Measurements from ENCODE around the gene NUP153.

DNA sequence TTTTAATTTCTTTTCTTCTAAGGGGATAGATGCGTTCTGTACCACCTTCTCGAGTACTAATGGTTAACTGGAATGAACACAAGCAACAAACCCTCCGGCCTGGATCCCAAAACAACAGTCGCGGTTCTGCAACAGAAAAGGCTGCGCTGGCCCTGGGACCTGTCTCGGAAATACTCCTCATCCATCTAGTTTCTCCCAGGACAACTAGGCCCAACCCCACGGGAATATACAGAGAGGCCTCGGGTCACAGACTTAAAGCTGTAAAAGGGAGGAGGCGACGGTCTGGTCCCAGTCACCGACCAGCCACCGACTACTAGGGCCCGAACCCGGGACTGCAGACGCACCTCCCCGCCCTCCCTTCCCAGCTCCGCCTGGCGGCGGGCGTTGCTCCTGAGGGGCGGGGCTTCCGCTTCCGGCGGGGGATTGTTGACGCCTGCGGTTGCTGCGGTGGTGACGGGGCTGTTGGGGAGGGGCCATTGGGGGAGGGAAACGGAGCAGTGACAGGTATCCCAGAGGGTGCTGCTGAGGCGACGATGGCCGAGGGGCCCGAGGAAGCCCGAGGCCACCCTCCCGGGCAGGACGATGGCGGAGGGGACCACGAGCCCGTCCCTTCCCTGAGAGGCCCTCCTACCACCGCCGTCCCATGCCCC, 106.7 kb downstream of the NUP153 start, which contains the start of gene FAM8A1:
- TF ChIP-seq, protein P1, sequence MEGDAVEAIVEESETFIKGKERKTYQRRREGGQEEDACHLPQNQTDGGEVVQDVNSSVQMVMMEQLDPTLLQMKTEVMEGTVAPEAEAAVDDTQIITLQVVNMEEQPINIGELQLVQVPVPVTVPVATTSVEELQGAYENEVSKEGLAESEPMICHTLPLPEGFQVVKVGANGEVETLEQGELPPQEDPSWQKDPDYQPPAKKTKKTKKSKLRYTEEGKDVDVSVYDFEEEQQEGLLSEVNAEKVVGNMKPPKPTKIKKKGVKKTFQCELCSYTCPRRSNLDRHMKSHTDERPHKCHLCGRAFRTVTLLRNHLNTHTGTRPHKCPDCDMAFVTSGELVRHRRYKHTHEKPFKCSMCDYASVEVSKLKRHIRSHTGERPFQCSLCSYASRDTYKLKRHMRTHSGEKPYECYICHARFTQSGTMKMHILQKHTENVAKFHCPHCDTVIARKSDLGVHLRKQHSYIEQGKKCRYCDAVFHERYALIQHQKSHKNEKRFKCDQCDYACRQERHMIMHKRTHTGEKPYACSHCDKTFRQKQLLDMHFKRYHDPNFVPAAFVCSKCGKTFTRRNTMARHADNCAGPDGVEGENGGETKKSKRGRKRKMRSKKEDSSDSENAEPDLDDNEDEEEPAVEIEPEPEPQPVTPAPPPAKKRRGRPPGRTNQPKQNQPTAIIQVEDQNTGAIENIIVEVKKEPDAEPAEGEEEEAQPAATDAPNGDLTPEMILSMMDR (IDR thresholded peaks at IDR 0.05; ENCODE audit: control extremely low read depth in 1 of 3, insufficient read depth in 1 of 3, low read depth in 1 of 3, low read length in 3 of 3): peak; percentile 28 to 57 (median 51)
- no peak; the same call in 1 of the 2 replicates for TF ChIP-seq POLR2AphosphoS5 (IDR thresholded peaks at IDR 0.05; ENCODE audit: low read depth, low read length)
